AML-193 (cell line): Measurements from ENCODE around the gene CALR3.
"Not testable (repeated sequence)": the region's sequence is repeated elsewhere in the genome, so short reads cannot be mapped to it uniquely, and the experiment has no call there.

Experiments
- DNase-seq, 2 experiments: peaks; one replicate each; lab custom pipeline; 2025; lab: John Stamatoyannopoulos, UW

CALR3 gene

GRCh38 chr19:16495982-16496612 is at the start of gene CALR3, which contains the start of gene C19orf44:
CALR3 (minus strand) TSS chr19:16496167; CDS start chr19:16496129, 38 bp downstream.
C19orf44 (plus strand) TSS chr19:16496394; CDS start chr19:16500793, 4,399 bp downstream.
- peak; percentile 96 for DNase-seq

GRCh38 chr19:16544473-16545231 is 48.7 kb upstream of the CALR3 start:
- DNase-seq, result no peak

- DNase-seq, result not testable (repeated sequence)
These were observed 47.8 kb upstream of the CALR3 start for GRCh38 chr19:16543734-16544133.

- DNase-seq, result peak in 1 of 2 experiments; percentile 17
These were observed 47.0 kb upstream of the CALR3 start for GRCh38 chr19:16542910-16543472.

- DNase-seq, result peak; percentile 85 to 90
These were observed 46.3 kb upstream of the CALR3 start, which contains the start of gene CHERP for GRCh38 chr19:16542045-16542909. CHERP (minus strand) TSS chr19:16542437; CDS start chr19:16542378, 59 bp downstream.

- no peak for DNase-seq
These were observed 45.6 kb upstream of the CALR3 start for GRCh38 chr19:16541526-16542044.

GRCh38 chr19:16540948-16541347 is 45.0 kb upstream of the CALR3 start:
- no peak for DNase-seq

- DNase-seq, result no peak
These were observed 41.1 kb upstream of the CALR3 start for GRCh38 chr19:16537111-16537510.

GRCh38 chr19:16536130-16536529 is 40.2 kb upstream of the CALR3 start:
- DNase-seq, result no peak

GRCh38 chr19:16535381-16535780 is 39.4 kb upstream of the CALR3 start:
- no peak for DNase-seq

- no peak for DNase-seq
These were observed 36.7 kb upstream of the CALR3 start for GRCh38 chr19:16532440-16533234.

GRCh38 chr19:16531380-16531669 is 35.4 kb upstream of the CALR3 start:
- DNase-seq, result no peak

GRCh38 chr19:16530540-16531379 is 34.8 kb upstream of the CALR3 start:
- DNase-seq, result no peak

- DNase-seq, result no peak
These were observed 33.6 kb upstream of the CALR3 start for GRCh38 chr19:16529466-16530144.

- peak; percentile 2 to 21 for DNase-seq
These were observed 32.1 kb upstream of the CALR3 start for GRCh38 chr19:16527971-16528521.

GRCh38 chr19:16527334-16527935 is 31.5 kb upstream of the CALR3 start:
- DNase-seq, result no peak

GRCh38 chr19:16525751-16526481 is 29.9 kb upstream of the CALR3 start:
- DNase-seq, result no peak
